OCI-M2 (cell line): ENCODE results near the gene PARVA.

Experiments used
- DNase-seq: peaks from one replicate; lab custom pipeline; 2025; ENCODE audit not compliant: unreplicated experiment; lab: John Stamatoyannopoulos, UW

PARVA gene

GRCh38 chr11:12544986-12545775 lies 167.8 kb downstream of the PARVA start:
- DNase-seq: no peak

DNA sequence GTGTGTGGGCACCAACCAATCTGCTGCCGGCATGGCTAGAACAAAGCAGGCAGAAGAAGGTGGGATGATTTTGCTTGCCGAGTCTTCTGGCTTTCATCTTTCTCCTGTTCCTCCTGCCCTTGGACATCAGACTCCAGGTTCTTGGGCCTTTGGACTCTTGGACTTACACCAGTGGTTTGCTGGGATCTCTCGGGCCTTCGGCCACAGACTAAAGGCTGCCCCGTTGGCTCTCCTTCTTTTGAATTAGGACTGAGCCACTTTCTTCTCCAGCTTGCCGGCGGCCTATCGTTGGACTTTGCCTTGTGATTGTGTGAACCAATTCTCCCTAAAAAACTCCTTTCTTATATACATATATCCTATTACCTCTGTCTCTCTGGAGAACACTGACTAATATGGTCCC lies 168.8 kb downstream of the PARVA start:
- DNase-seq: no peak

GRCh38 chr11:12546660-12547059 lies 169.3 kb downstream of the PARVA start:
- DNase-seq: no peak

- DNase-seq: no peak
Observed at GRCh38 chr11:12547953-12548650, 170.7 kb downstream of the PARVA start.

DNA sequence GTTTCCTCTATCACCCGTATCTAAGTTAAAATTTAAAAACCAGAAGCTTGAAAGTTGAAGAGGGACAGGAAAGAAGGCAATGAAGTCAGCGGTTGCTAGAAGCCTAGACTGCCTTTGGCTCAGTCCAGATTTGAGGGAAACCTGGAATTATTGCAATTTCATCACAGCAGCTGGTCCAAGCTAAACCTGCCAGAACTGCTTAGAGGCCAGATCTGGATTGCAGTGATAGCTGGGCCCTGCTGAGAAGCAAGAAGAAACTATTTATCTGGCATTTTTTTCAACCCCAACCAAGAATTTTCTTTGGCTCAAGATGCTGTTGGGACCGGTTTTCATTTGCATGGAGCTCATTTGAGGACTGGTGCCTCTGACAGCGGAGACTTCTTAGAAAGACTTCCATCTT lies 175.3 kb downstream of the PARVA start:
- DNase-seq: no peak

DNA sequence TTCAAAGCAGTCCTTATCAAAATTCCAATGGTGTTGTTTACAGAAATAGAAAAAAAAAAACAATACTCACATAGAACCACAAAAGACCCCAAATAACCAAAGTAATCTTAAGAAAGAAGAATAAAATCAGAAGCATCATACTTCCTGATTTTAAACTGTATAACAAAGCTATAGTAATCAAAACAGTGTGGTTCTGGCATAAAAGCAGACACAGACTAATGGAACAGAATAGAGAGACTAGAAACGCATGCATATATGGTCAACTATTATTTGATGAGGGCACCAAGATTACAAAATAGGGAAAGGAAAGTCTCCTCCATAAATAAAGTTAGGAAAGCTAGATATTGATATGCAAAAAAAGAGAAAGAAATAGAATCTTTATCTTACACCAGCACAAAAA lies 176.8 kb downstream of the PARVA start:
- DNase-seq: no peak

DNA sequence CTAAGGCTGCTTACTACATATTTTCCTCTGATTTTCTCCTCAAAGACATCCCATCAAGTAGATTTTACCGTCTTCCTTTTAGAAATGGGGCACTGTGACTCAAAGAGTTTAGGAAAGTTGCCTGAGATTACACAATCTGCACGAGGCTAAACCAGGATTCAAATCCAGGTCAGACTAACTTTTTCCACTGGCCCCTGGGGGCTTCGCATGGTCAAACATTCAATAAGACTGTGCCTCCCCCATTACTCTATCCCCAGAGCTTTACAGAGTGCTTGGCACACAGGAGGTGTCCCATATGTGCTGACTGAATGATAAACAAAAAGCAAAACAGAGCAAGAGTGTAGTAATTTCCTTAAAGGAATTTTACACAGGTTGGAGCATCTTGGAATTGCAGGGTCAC lies 178.8 kb downstream of the PARVA start:
- no peak for DNase-seq

DNA sequence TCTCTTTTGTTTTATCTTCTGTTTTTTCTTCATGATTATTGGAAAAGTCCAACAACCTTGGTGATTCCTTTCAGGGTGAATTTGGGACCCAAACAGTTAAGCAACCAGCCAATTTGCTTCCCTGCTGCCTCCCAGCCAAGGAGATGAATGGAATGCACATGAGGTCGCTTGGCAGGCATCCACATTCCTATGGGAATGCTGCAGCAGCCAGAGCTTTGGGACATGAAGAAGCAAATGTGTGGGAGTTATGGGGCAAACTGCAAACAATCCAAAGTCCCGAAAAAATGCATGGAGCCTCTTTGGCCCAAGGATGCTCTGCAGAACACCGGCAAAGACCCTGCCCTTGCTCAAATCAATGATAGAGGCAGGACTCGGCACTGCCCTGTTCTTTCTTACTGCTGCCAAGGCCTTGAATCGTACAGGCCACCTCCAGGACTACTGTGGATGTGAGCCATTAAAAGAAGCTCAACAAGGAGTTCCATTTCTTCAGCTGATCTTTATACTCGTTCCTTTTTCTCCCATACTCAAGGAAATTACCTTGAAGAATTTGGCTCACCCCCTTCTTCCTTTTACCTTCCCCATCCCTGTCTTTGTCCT lies 179.5 kb downstream of the PARVA start:
- no peak for DNase-seq

DNA sequence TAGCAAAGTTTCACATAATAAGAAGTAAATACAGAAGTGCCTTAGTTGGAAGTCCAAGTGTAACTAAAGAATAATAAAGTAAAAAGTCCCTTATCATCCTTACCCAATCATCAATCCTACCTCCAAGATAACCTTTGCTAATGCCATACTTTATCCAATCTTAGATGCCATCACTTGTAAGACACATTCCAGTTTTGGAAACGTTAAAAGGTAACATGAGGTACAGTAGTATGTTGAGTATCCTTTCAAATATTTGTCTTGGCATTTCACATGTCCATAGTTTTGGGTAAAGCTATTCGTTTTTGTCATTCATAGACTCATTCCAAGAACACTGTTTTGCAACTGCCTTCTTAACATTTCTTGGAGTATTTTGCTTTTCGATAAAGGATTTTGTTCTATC lies 181.6 kb downstream of the PARVA start:
- DNase-seq: no peak

DNA sequence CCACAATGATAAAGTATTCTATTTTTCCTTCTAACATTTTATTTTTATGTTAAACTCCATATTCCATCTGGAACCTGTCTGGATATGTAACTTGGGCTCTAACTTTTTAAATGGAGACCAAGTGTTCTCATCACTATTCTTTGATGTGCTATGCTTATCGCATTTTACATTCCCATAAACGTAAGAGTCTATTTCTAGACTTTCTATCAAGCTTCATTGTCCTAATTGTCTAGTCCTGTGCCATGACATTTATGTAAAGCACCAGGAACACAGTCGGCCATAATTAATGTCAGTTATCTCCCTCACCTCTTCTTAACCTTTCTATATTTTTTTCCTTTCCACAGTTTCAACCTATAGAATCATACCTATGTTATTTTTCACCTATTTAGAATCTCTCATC lies 183.0 kb downstream of the PARVA start:
- DNase-seq: no peak

DNA sequence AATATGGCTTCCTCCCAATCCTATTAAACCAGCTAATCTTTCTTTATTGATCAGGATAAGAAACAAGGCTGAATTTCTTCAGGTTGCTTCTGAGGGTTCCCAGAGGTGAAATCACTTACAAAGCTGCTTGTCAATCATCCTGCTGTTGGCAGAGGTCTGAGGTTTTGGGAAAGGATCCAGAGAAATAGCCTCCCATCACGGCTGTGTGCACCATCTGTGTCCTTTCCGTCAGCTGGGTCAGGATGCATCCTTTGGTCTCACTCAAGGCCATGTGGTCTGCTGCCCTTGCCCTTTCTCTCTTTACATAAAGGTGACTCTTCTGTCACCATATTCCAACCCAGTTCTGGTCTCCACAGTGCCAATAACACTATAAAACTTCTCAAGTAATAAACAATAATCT lies 183.5 kb downstream of the PARVA start:
- no peak for DNase-seq

DNA sequence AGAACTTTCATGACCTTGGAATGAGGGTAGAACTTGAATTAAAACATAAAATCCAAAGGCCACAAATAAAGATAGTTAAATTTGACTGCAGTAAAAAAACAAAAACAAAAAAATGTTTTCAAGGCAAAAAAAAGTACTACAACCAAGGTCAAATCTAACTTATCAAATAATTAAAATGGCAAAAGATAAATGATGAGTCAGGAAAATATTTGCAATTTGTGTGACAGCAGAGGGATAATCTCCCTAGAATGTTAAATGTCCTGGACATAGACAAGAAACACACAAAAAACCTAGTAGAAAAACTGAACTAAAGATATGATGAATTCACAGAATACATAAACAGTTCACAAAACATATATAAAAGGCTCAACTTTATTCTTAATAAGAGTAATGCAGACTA lies 186.6 kb downstream of the PARVA start:
- DNase-seq: no peak

DNA sequence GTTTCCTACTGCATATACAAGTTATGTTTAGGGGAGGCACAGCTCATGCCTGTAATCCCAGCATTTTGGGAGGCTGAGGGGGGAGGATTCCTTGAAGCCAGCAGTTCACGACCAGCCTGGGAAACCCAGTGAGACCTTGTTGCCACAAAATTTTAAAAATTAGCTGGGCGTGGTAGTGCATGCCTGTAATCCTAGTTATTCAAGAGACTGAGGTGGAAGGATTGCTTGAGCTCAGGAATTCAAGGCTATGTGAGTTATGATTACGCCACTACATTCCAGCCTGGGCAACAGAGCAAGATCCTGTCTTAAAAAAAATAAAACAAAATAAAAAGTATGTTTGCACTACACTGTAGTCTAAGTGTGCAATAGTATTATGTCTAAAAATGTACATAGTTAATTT lies 188.0 kb downstream of the PARVA start:
- DNase-seq: no peak

DNA sequence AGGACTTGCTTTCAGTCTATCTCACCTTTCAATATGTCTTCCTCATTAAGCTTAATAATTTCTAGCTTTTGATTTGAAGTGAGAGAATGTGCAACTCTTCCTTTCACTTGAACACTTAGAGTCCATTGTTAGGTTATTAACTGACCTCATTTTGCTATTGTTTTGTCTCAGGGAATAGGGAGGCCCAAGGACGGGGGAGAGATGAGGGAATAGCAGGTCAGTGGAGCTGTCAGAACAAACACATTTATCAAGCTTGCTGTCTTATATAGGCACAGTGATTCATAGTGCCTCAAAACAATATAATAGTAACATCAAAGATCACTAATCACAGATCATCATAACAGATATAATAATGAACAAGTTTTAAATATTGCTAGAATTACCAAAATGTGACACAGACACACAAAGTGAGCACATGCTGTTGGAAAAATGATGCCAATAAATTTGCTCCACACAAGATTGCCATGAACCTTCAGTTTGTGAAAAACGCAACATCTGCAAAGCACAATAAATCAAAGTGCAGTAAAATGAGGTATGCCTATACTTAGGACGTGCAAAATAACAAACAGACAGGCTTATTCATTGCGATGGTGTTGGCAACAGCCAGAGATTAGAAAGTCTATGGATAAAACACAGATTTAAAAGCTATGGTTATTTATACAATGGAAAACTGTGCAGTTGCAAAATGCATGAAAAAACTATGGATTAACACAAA lies 190.5 kb downstream of the PARVA start:
- DNase-seq: no peak

DNA sequence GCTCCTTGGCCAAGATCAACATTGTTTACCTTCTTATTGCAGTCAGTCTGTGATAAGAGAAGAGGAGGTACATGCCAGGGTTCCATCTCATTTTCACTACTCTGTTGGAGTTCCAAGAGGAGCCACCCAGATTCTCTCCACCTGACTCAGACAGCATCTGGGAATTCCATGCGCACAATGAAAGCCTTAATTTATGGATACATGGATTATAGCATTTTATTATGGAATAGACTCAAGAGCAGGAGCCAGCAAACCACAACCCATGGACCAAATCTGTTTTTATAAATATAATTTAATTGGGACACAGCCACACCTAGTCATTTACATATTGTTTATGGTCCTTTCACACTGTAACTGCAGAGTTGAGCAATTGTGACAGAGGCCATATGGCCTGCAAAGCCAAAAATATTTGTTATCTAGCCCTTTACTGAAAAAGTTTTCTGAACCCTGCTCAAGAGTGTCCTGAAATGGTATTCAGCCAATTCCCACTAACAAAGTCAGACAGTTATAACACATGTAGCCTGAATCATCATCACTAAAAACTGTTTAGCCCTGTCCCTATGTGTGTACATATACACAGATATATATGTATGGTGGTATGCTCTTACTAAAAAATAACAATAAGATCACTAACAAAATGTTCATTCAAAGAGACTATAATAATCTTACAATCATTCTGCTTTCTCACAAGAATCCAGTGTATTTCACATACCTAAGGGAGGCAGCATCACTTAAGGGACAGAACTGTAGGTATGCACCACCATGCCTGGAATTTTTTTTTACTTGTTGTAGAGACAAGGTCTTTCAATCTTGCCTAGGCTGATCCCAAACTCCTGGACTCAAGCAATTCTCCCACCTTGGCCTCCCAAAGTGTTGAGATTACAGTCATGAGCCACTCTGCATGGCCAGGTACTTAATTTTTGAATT lies 192.4 kb downstream of the PARVA start:
- DNase-seq: no peak

DNA sequence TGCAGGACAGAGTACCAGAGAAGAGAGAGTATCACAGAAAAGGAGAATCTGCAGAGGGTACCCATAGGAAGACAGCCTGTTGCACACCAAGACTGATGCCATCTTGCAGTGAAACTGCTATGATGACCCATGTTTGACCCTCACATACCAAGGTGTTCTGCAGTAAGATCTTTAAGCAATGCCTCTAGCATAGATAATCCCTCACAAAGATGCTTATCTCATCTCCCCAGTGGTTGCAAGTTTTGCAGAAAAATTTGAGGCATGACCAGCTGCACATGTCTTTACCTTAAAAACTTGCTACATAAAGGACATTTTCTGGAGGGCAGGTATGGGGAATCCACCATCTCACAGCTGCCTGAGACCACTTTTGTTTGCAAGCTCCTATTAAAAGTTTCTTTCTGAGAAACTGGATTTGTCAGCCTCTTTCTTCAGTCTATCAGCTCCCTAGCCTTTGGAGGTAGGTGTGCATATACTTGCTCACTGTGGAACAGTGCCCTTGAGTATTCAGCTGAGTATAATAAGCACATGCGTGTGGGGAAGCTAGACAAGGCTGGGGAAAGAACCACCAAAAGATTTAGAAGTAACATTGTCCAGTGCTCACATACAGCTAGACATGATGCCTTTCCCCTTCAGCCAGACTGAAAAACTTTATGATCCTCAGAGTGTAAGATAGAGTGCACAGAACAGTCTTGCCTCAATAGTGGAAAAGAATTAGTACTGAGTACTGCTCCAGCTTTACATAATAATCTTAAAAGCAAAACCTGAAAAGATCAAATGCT lies 196.5 kb downstream of the PARVA start:
- no peak for DNase-seq

- DNase-seq: peak; percentile 45
Observed at GRCh38 chr11:12577725-12578644, 200.6 kb downstream of the PARVA start.

DNA sequence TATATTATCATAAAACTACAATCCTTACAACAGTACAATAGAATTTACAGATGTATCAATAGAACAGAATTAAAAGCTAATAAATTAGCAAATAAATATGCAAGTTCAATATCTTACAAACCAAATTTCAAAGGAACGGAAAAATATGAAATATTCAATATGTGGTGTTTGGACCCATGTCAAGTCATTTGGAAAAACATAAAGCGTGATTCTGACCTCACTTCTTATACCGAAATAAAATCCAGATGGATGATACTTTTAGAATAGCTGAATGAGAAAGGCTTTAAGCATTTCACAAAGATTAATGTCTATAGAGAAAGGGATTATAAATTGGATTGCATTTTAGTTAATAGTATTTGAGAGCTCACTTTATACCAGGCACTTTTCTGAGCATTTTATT lies 204.0 kb downstream of the PARVA start:
- no peak for DNase-seq

- peak; percentile 19 for DNase-seq
Observed at GRCh38 chr11:12581923-12582322, 204.6 kb downstream of the PARVA start.
